Measurements from ENCODE around the gene DNAH8.
A peak's percentile ranks its signal among the peaks of the same experiment; 100 is the strongest.
"Not testable (repeated sequence)": the region's sequence is repeated elsewhere in the genome, so short reads cannot be mapped to it uniquely, and the experiment has no call there.

The DNAH8 gene

DNA sequence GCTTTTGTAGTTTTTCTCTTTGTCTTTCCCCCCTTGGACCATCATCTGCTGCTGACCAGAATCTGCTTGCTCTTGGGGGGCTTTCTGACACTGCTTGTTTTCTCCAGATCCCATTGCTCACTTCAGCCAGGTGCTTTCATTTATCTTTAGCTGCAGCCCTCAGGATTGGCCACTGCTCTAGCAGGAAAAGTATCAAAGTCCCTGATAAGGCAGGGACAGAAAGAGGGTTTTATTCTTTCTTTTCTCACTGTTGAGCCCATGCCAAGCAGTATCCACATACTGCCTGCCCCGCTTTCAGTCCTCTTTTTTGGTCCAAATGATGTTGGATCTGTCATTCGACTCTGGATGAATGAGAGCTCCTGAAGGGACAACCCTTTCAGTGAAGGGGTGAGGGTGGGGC, 141.4 kb downstream of the DNAH8 start:
- in situ Hi-C loops (cut with HindIII; ENCODE audit: low pct_ligation_motif_present, low pct_unique_long_range_greater_than_20kb, low sequenced_read_pairs), result no loop called here
- DNase-seq, result no peak

DNA sequence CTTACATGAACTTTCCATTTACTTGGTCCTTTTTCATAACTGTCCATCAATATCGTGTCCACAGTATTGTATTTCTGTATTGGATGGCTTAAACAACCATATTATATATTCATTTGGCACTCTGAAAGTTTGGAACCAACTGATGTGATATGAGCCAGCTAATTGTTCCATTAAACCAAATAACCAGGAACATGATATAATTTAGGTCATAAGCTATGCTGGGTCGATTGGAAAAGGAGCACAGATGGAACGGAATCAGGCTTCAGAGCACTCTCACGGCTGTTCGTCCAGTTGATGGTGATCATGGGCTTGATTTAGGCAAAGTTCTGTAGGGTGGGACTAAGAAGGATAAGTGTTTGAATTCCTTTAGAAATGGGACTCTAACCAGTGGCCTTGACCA, 142.7 kb downstream of the DNAH8 start:
- no peak for DNase-seq
- in situ Hi-C loops (cut with HindIII; ENCODE audit: low pct_ligation_motif_present, low pct_unique_long_range_greater_than_20kb, low sequenced_read_pairs), result no loop called here

GRCh38 chr6:38860041-38860440, 144.9 kb downstream of the DNAH8 start:
- in situ Hi-C loops (cut with HindIII; ENCODE audit: low pct_ligation_motif_present, low pct_unique_long_range_greater_than_20kb, low sequenced_read_pairs), result no loop called here
- DNase-seq, result no peak

GRCh38 chr6:38861926-38862401, 146.9 kb downstream of the DNAH8 start:
- DNase-seq, result no peak
- in situ Hi-C loops (cut with HindIII; ENCODE audit: low pct_ligation_motif_present, low pct_unique_long_range_greater_than_20kb, low sequenced_read_pairs), result no loop called here

- no peak for DNase-seq
- in situ Hi-C loops (cut with HindIII; ENCODE audit: low pct_ligation_motif_present, low pct_unique_long_range_greater_than_20kb, low sequenced_read_pairs), result no loop called here
Observed at GRCh38 chr6:38865521-38866174, 150.5 kb downstream of the DNAH8 start.

GRCh38 chr6:38867726-38868125, 152.6 kb downstream of the DNAH8 start:
- in situ Hi-C loops (cut with HindIII; ENCODE audit: low pct_ligation_motif_present, low pct_unique_long_range_greater_than_20kb, low sequenced_read_pairs), result no loop called here
- DNase-seq, result no peak

- in situ Hi-C loops (cut with HindIII; ENCODE audit: low pct_ligation_motif_present, low pct_unique_long_range_greater_than_20kb, low sequenced_read_pairs), result no loop called here
- peak; percentile 33 for DNase-seq
Observed at GRCh38 chr6:38871741-38872568, 156.8 kb downstream of the DNAH8 start.

DNA sequence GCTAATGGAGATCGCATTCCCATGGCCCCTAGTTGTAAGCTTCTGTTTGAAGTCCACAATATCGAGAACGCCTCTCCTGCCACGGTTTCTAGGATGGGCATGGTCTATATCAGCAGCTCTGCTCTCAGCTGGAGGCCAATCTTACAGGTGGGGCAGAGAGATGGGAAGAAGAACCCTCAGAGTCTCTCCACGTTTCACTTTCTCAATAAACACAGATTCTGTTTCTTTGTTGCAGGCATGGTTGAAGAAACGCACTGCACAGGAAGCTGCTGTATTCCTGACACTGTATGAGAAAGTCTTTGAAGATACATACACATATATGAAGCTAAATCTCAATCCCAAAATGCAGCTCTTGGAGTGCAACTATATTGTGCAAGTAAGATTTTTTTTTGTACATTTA, 157.9 kb downstream of the DNAH8 start:
- in situ Hi-C loops (cut with HindIII; ENCODE audit: low pct_ligation_motif_present, low pct_unique_long_range_greater_than_20kb, low sequenced_read_pairs), result no loop called here
- DNase-seq, result no peak

DNA sequence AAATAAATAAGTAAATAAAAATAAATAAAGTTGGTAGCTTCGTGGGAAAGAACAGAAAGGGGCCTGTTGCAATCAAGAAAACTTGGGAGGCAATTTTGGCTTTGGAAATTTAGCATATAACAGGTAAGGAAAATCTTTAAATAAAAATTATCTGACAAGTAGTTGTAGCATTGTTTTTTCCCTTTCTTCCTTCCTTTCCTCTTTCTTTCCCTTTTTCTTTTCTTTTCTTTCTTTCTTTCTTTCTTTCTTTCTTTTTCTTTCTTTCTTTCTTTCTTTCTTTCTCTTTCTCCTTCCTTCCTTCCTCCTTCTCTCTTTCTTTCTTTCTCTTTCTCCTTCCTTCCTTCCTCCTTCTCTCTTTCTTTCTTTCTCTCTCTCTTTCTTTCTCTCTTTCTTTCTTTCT, 158.7 kb downstream of the DNAH8 start:
- in situ Hi-C loops (cut with HindIII; ENCODE audit: low pct_ligation_motif_present, low pct_unique_long_range_greater_than_20kb, low sequenced_read_pairs); DNase-seq: not testable (repeated sequence)

DNA sequence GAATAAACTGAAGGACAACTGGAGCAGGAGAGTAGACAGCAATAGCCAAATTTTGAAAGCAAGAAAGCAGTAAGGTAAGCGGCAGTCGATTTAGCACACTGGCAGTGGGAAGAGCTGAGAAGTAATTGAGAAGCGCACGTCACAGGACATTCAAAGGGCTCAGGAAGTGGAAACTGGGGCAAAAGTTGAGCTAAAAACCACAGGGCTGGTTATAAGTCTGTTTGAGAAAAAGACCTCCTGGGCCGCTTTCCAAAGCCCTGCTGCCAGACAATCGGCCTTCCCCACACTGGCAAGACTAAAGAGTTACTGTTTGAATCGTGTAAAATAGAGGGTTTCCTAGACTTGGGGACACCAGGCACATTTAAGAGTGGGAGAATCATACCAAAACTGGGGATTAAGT, 161.4 kb downstream of the DNAH8 start:
- no peak for DNase-seq
- in situ Hi-C loops (cut with HindIII; ENCODE audit: low pct_ligation_motif_present, low pct_unique_long_range_greater_than_20kb, low sequenced_read_pairs), result no loop called here

- in situ Hi-C loops (cut with HindIII; ENCODE audit: low pct_ligation_motif_present, low pct_unique_long_range_greater_than_20kb, low sequenced_read_pairs), result no loop called here
- no peak for DNase-seq
Observed at GRCh38 chr6:38877721-38878120, 162.6 kb downstream of the DNAH8 start.

GRCh38 chr6:38882157-38882556, 167.0 kb downstream of the DNAH8 start:
- in situ Hi-C loops (cut with HindIII; ENCODE audit: low pct_ligation_motif_present, low pct_unique_long_range_greater_than_20kb, low sequenced_read_pairs), result no loop called here
- no peak for DNase-seq

DNA sequence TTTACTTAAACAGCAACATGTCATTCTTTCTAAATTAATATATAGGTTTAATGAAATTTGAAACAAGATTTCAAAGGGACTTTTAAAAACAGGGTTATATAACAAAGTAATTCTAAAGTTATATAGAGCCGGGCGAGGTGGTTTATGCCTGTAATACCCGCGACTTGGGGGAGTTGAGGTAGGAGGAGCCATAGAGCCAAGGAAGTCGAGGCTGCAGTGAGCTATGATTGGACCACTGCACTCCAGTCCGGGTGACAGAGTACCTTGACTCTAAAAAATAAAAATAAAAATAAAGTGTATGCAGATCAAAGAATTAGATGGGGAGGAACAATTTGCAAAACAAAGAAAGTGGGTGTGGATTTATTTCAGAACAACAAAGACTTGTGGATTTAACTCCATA, 182.4 kb downstream of the DNAH8 start:
- in situ Hi-C loops (cut with HindIII; ENCODE audit: low pct_ligation_motif_present, low pct_unique_long_range_greater_than_20kb, low sequenced_read_pairs), result no loop called here
- DNase-seq, result no peak

GRCh38 chr6:38901802-38902522, 186.9 kb downstream of the DNAH8 start:
- no peak for DNase-seq
- in situ Hi-C loops (cut with HindIII; ENCODE audit: low pct_ligation_motif_present, low pct_unique_long_range_greater_than_20kb, low sequenced_read_pairs), result no loop called here

DNA sequence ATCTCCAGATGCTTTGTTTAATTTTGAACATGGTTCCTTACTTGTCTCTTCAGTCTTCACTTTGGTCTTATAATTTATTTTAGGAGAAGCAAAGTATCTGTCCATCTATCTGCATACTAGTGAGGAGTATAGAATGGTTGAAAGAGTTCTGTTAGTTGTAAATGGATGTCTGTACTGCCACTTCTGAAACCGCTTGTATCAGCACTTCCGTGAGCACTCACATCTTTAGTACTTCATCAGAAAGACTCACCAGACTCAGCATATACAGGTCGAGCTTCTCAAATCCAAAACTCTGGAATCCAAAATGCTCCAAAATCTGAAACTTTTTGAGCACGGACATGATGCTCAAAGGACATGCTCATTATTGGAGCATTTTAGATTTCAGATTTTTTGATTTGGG, 191.5 kb downstream of the DNAH8 start:
- in situ Hi-C loops (cut with HindIII; ENCODE audit: low pct_ligation_motif_present, low pct_unique_long_range_greater_than_20kb, low sequenced_read_pairs), result no loop called here
- no peak for DNase-seq

DNA sequence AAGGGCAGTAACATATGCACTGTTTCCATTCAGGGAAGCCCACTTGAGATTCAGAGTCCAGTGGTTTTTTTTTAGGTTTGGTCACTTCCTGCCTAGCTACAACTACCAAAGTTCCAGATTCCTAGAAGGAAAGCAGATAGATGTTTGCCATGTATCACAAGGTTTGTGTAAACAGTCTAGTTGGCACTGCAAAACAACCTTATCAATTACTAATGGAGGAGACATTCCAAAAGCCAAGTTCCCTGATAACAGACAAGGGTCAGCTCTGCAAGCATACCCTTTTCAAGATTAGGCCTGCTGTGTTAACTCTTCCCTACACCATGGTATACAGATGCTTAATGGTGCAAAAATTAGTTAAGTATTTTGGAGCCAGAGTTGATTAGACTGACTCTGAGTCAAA, 192.2 kb downstream of the DNAH8 start:
- DNase-seq, result no peak
- in situ Hi-C loops (cut with HindIII; ENCODE audit: low pct_ligation_motif_present, low pct_unique_long_range_greater_than_20kb, low sequenced_read_pairs), result no loop called here

DNA sequence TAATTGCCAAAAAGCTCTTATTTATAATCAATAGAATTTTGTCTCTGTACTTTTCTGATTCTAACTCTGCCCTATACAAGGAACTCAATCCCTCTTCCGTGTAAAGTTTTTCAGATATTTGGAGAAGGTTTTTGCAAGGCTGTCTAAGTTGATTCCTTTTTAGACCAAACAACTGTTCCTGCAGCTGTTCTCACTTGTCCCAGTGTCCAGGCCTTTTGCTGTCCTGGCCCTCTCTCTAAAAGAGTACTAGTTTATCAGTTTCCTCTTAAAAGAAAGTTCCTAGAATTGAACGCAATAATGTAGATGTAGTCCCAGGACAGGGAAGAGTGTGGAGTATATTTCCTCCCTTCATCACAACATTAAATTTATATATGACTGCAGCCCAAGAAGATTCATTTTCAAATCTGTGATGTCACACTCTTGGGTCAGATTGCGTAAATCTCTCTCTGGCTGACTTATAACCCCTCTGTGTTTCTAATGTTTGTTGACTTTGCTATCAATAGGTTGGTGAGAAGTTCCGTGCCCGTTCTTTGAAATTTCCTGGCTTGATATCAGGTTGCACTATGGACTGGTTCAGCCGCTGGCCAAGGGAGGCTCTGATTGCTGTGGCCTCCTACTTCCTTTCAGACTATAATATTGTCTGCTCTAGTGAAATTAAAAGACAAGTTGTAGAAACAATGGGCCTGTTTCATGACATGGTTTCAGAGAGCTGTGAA, 194.1 kb downstream of the DNAH8 start:
- in situ Hi-C loops (cut with HindIII; ENCODE audit: low pct_ligation_motif_present, low pct_unique_long_range_greater_than_20kb, low sequenced_read_pairs), result no loop called here
- no peak for DNase-seq

DNA sequence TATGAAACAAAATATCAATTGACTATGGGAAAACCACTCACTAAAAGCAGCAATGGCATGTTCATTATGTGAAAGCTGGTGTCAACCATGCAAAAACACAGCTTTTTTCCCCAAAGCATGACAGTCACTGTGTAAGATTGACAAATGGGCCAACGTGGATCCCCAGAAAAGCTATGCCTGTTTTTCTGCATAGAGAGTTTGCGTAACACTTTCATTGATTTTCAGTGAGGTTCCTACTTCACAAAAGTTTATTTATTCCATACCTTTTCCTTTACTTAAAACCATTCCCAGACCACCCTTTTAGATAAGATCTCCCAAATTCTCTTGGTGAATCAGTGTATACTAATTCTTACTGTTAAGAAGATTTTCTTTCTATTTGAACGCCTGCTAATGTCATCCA, 195.1 kb downstream of the DNAH8 start:
- in situ Hi-C loops (cut with HindIII; ENCODE audit: low pct_ligation_motif_present, low pct_unique_long_range_greater_than_20kb, low sequenced_read_pairs), result no loop called here
- DNase-seq, result no peak

GRCh38 chr6:38912378-38912777, 197.3 kb downstream of the DNAH8 start:
- in situ Hi-C loops (cut with HindIII; ENCODE audit: low pct_ligation_motif_present, low pct_unique_long_range_greater_than_20kb, low sequenced_read_pairs), result no loop called here
- DNase-seq, result no peak

Measured in ACHN (cell line).